Kidney (tissue), 14 donors: ENCODE data around the gene PRSS36. TPM values are rescaled to one million over a fixed set of nuclear protein-coding genes. Genes with fewer than 3 reads are reported as not detected.

ENCODE experiments used
- DNase-seq, 5 donors: peaks; one replicate each; pipeline ENCODE4 v3.0.0-alpha.2; 2013 to 2020
- FAIRE-seq: peaks from 2 replicates; lab custom pipeline; 2012; peaks lifted over from hg19 to GRCh38; lab: Jason Lieb, UNC
- H3K27ac ChIP-seq, 2 donors: one replicate each; pipeline ENCODE4 v1.7.0; 2013; ENCODE audit warnings: low read depth in 2 of 2, low read length in 2 of 2, inconsistent platforms in 1 of 2
- H3K27me3 ChIP-seq: one replicate; pipeline ENCODE4 v1.7.1; 2013; ENCODE audit warnings: low read length, inconsistent platforms; ENCODE audit not compliant: control insufficient read depth, insufficient read depth
- H3K36me3 ChIP-seq, 3 donors: one replicate each; pipeline versions ENCODE4 v1.7.0 to v1.7.1; 2013; ENCODE audit warnings: low read length in 3 of 3, control low read depth in 1 of 3, inconsistent platforms in 1 of 3; ENCODE audit not compliant: insufficient read depth in 3 of 3, control insufficient read depth in 2 of 3
- H3K4me1 ChIP-seq, 3 donors: one replicate each; pipeline versions ENCODE4 v1.7.0 to v1.7.1; 2013; ENCODE audit warnings: low read length in 3 of 3, inconsistent platforms in 1 of 3, low read depth in 1 of 3; ENCODE audit not compliant: control insufficient read depth in 2 of 3, insufficient read depth in 2 of 3
- H3K4me3 ChIP-seq, 3 donors: one replicate each; pipeline versions ENCODE4 v1.7.0 to v1.8.1; 2013; ENCODE audit warnings: low read length in 3 of 3, control low read depth in 1 of 3, inconsistent platforms in 1 of 3
- H3K9ac ChIP-seq, 3 donors: one replicate each; pipeline versions ENCODE4 v1.7.0 to v1.7.1; 2013; ENCODE audit warnings: low read length in 3 of 3, control low read depth in 1 of 3, inconsistent platforms in 1 of 3
- H3K9me3 ChIP-seq, 3 donors: one replicate each; pipeline versions ENCODE4 v1.7.0 to v1.7.1; 2013; ENCODE audit warnings: low read length in 3 of 3, control low read depth in 1 of 3, inconsistent platforms in 1 of 3; ENCODE audit not compliant: control insufficient read depth in 2 of 3, insufficient read depth in 1 of 3
- CTCF ChIP-seq: IDR thresholded peaks from 3 replicates; pipeline ENCODE4 v1.5.1; 2012; ENCODE audit warnings: mild to moderate bottlenecking, moderate library complexity, borderline replicate concordance; ENCODE audit not compliant: insufficient read depth; ENCODE audit errors: extremely low read depth
- intact Hi-C: fragments of 100-400 bp; cut with DNase I; formaldehyde crosslinking; loops from one replicate; pipeline ENCODE4 v1.11.1; 2022
- polyA plus RNA-seq: library from polyadenylated mRNA; stranded (reverse); fragments of 350-450 nt; fragmentation: Illumina TruSeq; extraction: RNeasy Lipid Tissue Mini Kit (QIAGEN cat#74804); gene quantifications from one replicate; pipeline ENCODE4 v1.2.3, GENCODE V29; 2014; ENCODE audit warnings: low read depth, low replicate concordance; ENCODE audit not compliant: insufficient read depth
- total RNA-seq: library from RNA; stranded (reverse); fragmentation: NEBNext Ultra II Directional; extraction: Animal tissue kit (Norgen Biotek cat#: 25700); gene quantifications from one replicate; pipeline ENCODE4 v1.2.1, GENCODE V29; 2021
- donor health status: control.
- donor health status: control.
- donor health status: control.
- donor health status: control.
- donor health status: control.
- donor health status: DM: yes; HTN: yes; CAD: no.
- donor health status: Normal renal cell carcinoma (clear cell type).

PRSS36 gene
- total and polyA plus RNA-seq, 2 donors from 2014 or later = 1.7 to 4.1 TPM

DNA sequence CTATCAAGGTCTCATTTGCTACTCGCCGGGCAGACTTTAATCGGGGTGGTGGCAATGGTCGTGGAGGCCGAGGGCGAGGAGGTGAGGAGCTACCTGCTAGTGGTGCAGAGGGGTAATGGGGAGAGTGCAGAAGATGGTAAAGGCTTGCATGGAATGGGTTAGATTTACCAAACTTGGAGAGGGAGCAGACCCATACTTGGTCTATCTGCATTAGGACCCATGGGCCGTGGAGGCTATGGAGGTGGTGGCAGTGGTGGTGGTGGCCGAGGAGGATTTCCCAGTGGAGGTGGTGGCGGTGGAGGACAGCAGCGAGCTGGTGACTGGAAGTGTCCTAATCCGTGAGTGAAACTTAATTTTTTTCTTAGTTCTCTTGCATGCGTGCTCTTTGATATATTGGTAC is 40.2 kb upstream of the PRSS36 start:
- no peaks in the 10 kb centered on the region for H3K27me3 ChIP-seq
- DNase-seq (no peak), FAIRE-seq (no peak)
- H3K9me3 ChIP-seq = no peaks in the 10 kb centered on the region
- H3K9ac ChIP-seq = no peak overlapping the region
- no peak for TF ChIP-seq CTCF
- H3K27ac ChIP-seq = no peak overlapping the region
- no peaks in the 10 kb centered on the region for H3K4me1 ChIP-seq
- H3K36me3 ChIP-seq = peaks cover 44 to 79% (median 75%) of the 10 kb centered on the region in 3 donors
- intact Hi-C loops = no loop called here
- no peak overlapping the region for H3K4me3 ChIP-seq

DNA sequence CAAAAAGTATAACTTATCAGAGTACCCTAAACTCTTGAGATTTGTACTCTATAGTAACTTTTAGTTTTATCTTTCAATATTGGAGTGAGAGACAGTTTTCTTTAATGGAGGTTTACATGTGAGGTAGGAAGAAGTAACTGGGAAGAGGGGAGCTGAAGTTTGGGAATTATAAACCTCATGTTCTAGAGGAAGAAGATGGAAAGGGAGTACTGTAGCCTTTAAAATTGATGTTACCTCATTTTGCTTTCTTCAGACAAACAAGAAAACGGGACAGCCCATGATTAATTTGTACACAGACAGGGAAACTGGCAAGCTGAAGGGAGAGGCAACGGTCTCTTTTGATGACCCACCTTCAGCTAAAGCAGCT is 39.5 kb upstream of the PRSS36 start:
- Histone ChIP-seq H3K36me3 (peaks cover 42 to 80% (median 72%) of the 10 kb centered on the region in 3 donors), H3K4me3 (no peak overlapping the region), H3K27ac (no peak overlapping the region)

DNA sequence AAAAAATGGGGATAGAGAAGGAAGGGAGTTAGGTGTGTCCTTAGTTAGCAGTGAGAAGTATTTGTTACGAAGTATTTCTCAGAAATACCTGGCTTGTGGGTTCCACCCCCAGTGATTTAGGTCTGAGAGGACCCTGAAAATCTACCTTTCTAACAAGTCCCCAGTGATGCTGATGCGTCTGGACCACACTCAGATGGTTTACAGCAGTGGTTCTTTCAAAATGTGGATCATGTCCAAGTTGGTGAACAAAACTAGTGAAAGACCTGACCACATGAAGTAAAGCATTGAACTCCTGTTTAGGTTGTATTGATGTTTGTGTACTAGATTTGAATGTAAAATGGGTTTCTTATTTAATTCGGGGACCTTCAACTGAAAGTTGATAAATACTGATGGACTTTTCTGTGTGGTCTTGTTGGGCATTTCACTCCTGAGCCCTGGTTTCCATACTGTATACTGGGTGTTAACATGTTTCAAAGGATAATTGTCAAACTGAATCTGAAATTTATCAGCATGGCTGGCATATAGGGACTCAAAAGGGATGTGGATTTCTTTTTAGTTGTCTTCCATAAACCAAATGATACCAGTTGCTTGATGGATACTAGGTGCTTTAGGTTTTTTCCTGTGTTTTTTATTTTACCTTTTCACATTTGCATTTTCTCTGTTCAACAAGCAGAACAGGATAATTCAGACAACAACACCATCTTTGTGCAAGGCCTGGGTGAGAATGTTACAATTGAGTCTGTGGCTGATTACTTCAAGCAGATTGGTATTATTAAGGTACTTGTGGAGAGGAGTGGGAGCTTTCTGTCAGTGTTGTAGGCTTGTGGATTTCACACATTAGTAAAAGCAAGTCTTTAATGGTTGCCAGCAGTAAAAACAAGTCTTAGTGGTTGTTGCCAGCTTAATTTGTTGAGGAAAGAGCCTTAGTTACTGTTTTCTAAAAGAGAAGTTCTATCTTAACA is 38.9 kb upstream of the PRSS36 start:
- no peak overlapping the region for H3K27ac ChIP-seq
- no peaks in the 10 kb centered on the region for H3K9me3 ChIP-seq
- H3K4me1 ChIP-seq = no peaks in the 10 kb centered on the region
- intact Hi-C loops = no loop called here
- FAIRE-seq = no peak
- H3K9ac ChIP-seq = no peak overlapping the region
- H3K4me3 ChIP-seq = no peak overlapping the region
- DNase-seq = no peak
- no peaks in the 10 kb centered on the region for H3K27me3 ChIP-seq
- no peak for TF ChIP-seq CTCF
- peaks cover 39 to 86% (median 72%) of the 10 kb centered on the region in 3 donors for H3K36me3 ChIP-seq

More for the DNA sequence above, 39.5 kb upstream of the PRSS36 start:
- intact Hi-C loops = no loop called here
- H3K9ac ChIP-seq = no peak overlapping the region
- TF ChIP-seq CTCF = no peak
- FAIRE-seq (no peak), DNase-seq (no peak)
- H3K9me3 ChIP-seq = no peaks in the 10 kb centered on the region
- no peaks in the 10 kb centered on the region for H3K27me3 ChIP-seq
- H3K4me1 ChIP-seq = no peaks in the 10 kb centered on the region
